Chondrocyte (in vitro differentiated cells): ENCODE results near the gene SF3B2. TPM values are rescaled to one million over a fixed set of nuclear protein-coding genes. Genes with fewer than 3 reads are reported as not detected.

Experiments used
- DNase-seq: peaks from one replicate; pipeline ENCODE4 v3.0.0; 2021; ENCODE audit warnings: mixed read lengths, low spot score
- H3K27ac Mint-ChIP-seq: one replicate; pipeline ENCODE4 v1.8.0; 2021; ENCODE audit warnings: mild to moderate bottlenecking, moderate library complexity, mixed read lengths; ENCODE audit not compliant: unreplicated experiment
- H3K27me3 Mint-ChIP-seq: 2 replicates; pipeline ENCODE4 v1.8.0; 2021; ENCODE audit warnings: low read depth, mixed read lengths
- H3K36me3 Mint-ChIP-seq: 2 replicates; pipeline ENCODE4 v1.8.0; 2021; ENCODE audit warnings: low read depth, mixed read lengths
- H3K4me1 Mint-ChIP-seq: 2 replicates; pipeline ENCODE4 v1.8.0; 2021; ENCODE audit warnings: low read depth, mild to moderate bottlenecking, mixed read lengths
- H3K4me3 Mint-ChIP-seq: one replicate; pipeline ENCODE4 v1.8.0; 2021; ENCODE audit warnings: mild to moderate bottlenecking, moderate library complexity, mixed read lengths; ENCODE audit not compliant: unreplicated experiment
- H3K9me3 Mint-ChIP-seq: 2 replicates; pipeline ENCODE4 v1.8.0; 2021; ENCODE audit warnings: low read depth, mixed read lengths
- CTCF ChIP-seq: fragments of 200-600 bp; sonication (generic); IDR thresholded peaks from 2 replicates; pipeline ENCODE4 v1.5.0; 2021; ENCODE audit warnings: antibody characterized with exemption, mild to moderate bottlenecking, moderate library complexity
- total RNA-seq: library from RNA; stranded (reverse); gene quantifications from 3 replicates; pipeline ENCODE4 v1.2.1, GENCODE V29; 2021

SF3B2 gene
- total RNA-seq, 1 donor from 2014 or later = 142 TPM

DNA sequence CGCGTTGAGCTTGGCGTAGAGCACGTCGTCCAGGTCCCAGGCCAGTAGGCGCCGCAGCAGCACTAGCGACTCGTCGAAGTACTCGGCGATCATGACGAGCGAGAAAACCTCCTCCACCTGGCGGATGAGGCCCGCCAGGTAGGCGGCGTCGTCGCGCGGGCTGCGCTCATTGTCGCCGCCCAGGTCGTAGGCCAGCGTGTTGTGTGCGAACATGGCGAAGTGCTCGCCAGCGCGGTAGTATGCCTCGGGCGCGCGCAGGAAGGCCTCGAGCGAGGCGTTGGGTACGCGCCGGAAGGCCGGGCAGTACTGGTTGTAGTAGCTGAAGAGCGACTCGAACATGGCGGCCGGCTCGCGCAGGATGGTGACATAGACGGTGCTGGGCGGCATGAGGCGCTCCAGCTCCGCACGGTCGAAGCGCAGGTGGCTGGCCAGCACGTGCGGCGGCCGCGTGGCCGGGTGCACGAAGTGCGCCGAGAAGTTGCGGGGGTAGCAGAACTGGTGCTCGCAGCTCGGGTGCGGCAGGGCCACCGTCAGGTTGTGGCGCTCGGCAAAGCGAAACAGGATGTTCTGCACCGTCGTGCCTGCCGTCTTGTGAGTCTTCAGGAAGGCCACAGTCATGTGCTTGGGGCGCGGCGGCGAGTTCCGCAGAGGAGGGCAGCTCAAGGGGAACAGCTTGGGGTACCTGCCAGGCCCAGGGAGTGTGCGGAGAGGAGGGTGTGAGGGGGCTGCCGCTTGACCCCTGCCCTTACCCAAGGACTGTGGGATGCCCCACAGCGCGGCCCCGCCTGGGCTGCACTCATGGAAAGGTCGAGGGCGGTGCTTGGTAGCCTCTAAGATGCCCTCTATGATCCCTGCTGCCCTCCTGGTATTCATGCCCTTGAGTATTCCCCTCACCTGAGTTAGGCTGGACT, 8.9 kb upstream of the SF3B2 start:
- Mint-ChIP-seq H3K36me3 (no peaks in the 10 kb centered on the region), H3K4me3 (no peak overlapping the region), H3K4me1 (peaks cover 12% of the 10 kb centered on the region), H3K27me3 (no peaks in the 10 kb centered on the region), H3K9me3 (no peaks in the 10 kb centered on the region), H3K27ac (no peak overlapping the region)
- DNase-seq = no peak
- TF ChIP-seq CTCF = no peak

GRCh38 chr11:66044757-66045156, 7.4 kb upstream of the SF3B2 start:
- H3K9me3 Mint-ChIP-seq = no peaks in the 10 kb centered on the region
- H3K36me3 Mint-ChIP-seq = no peaks in the 10 kb centered on the region
- H3K27ac Mint-ChIP-seq = no peak overlapping the region
- H3K4me1 Mint-ChIP-seq = peaks cover 21% of the 10 kb centered on the region
- TF ChIP-seq CTCF = no peak
- DNase-seq = no peak
- H3K27me3 Mint-ChIP-seq = no peaks in the 10 kb centered on the region
- no peak overlapping the region for H3K4me3 Mint-ChIP-seq

DNA sequence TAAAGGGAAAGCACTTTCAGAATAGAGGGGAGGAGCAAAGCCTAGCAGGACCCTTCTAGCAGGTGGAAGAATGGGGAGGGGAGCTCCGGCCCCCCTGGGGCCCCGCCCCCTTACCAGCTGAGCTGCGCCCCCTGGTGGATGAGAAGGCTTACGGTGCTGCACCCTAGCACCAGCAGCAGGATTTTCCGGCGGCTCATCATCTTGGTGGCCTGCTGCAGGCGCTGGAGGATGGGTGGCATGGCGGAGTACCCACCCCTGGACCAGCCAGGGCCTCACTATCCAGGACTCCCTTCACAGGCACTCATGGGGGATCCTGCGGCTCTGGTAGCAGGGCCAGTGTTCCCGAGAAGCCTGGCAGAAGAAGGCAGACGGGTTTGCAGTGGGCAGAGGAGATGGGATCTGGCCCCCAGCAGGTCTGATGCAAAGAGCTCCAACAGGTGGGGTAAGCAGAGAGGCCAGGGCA, 7.0 kb upstream of the SF3B2 start:
- TF ChIP-seq CTCF = peak; percentile 97
- DNase-seq = no peak
- Mint-ChIP-seq H3K9me3 (no peaks in the 10 kb centered on the region), H3K27me3 (no peaks in the 10 kb centered on the region), H3K4me3 (no peak overlapping the region), H3K36me3 (no peaks in the 10 kb centered on the region), H3K4me1 (peaks cover 21% of the 10 kb centered on the region), H3K27ac (no peak overlapping the region)

GRCh38 chr11:66046901-66047300, 5.3 kb upstream of the SF3B2 start:
- DNase-seq = no peak
- H3K4me3 Mint-ChIP-seq = no peak overlapping the region
- H3K4me1 Mint-ChIP-seq = peaks cover 32% of the 10 kb centered on the region
- H3K27ac Mint-ChIP-seq = no peak overlapping the region
- H3K27me3 Mint-ChIP-seq = no peaks in the 10 kb centered on the region
- no peaks in the 10 kb centered on the region for H3K9me3 Mint-ChIP-seq
- no peaks in the 10 kb centered on the region for H3K36me3 Mint-ChIP-seq
- no peak for TF ChIP-seq CTCF

DNA sequence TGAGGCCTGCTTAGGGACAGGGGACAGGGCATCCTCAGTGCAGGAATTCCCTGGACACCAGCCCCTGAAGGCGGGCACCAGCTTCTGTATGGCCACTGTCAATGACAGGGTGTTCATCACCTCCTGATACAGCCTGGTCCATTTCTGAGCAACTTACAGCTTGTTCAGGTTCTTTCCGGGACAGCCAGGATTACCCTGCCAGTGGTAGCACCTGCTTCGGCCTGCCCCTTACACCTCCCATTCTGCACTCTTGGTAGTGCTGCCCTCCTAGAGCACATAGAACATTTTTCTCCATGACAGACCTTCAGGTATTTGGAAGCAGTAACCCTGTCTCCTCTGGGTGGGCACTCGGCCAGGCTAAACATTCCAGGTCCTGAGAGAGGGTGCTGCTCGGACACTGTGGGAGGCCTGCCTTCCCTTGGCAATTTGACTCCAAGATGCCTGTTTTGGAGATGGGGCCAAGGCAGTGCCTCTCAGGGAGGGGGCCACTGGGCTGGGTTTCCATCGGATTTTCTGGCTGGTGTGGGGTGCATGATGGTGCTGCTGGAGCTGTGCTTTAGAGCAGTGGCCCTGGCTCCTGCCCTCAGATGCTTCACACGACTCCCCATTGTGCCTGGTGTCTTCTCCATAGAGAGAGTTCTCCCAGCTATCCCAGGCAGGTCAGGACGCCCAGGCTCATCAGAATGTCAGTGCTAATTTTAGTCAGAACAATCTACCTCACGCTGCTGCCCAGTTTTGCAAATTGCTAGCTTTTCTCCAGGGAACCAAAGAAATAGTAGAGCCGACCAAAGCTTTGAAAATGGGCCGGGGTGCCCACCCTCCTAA, 4.4 kb upstream of the SF3B2 start:
- no peaks in the 10 kb centered on the region for H3K27me3 Mint-ChIP-seq
- H3K9me3 Mint-ChIP-seq = no peaks in the 10 kb centered on the region
- H3K36me3 Mint-ChIP-seq = peaks cover 2% of the 10 kb centered on the region
- no peak for TF ChIP-seq CTCF
- peak overlapping the region; percentile 31 for H3K4me3 Mint-ChIP-seq
- peak overlapping the region; percentile 45 for H3K27ac Mint-ChIP-seq
- peaks cover 36% of the 10 kb centered on the region for H3K4me1 Mint-ChIP-seq
- DNase-seq = peak; percentile 47
